Glutamatergic neuron (in vitro differentiated cells): Measurements from ENCODE around the gene SLC27A5. TPM values are rescaled to one million over a fixed set of nuclear protein-coding genes. Genes with fewer than 3 reads are reported as not detected.
"Not testable (repeated sequence)": the region's sequence is repeated elsewhere in the genome, so short reads cannot be mapped to it uniquely, and the experiment has no call there.

Source experiments
- DNase-seq: peaks from one replicate; pipeline ENCODE4 v3.0.0; 2022
- H3K27ac Mint-ChIP-seq: one replicate; pipeline ENCODE4 v1.8.0; 2020; ENCODE audit warnings: mild to moderate bottlenecking, mixed read lengths, inconsistent platforms; ENCODE audit not compliant: unreplicated experiment
- H3K27me3 Mint-ChIP-seq: one replicate; pipeline ENCODE4 v1.8.0; 2020; ENCODE audit warnings: mild to moderate bottlenecking, moderate library complexity, mixed read lengths, inconsistent platforms; ENCODE audit not compliant: unreplicated experiment
- H3K36me3 Mint-ChIP-seq: one replicate; pipeline ENCODE4 v1.8.0; 2020; ENCODE audit warnings: mild to moderate bottlenecking, mixed read lengths, inconsistent platforms; ENCODE audit not compliant: unreplicated experiment
- H3K4me1 Mint-ChIP-seq: one replicate; pipeline ENCODE4 v1.8.0; 2020; ENCODE audit warnings: mild to moderate bottlenecking, low read depth, mixed read lengths, inconsistent platforms; ENCODE audit not compliant: unreplicated experiment
- H3K4me3 Mint-ChIP-seq: one replicate; pipeline ENCODE4 v1.8.0; 2020; ENCODE audit warnings: mild to moderate bottlenecking, mixed read lengths, inconsistent platforms; ENCODE audit not compliant: unreplicated experiment
- H3K9me3 Mint-ChIP-seq: one replicate; pipeline ENCODE4 v1.8.0; 2020; ENCODE audit warnings: mild to moderate bottlenecking, moderate library complexity, mixed read lengths, inconsistent platforms; ENCODE audit not compliant: unreplicated experiment
- CTCF ChIP-seq: fragments of 200-600 bp; sonication (generic); IDR thresholded peaks from one replicate; pipeline ENCODE4 v1.5.0; 2021; ENCODE audit not compliant: partially characterized antibody, unreplicated experiment
- total RNA-seq: library from RNA; stranded (reverse); fragmentation: NEBNext Ultra II Directional; extraction: Animal tissue kit (Norgen Biotek cat#: 25700); gene quantifications from one replicate; pipeline ENCODE4 v1.2.1, GENCODE V29; 2021; ENCODE audit not compliant: unreplicated experiment

Gene SLC27A5
- total RNA-seq, 1 donor from 2014 or later, result 7.4 TPM

GRCh38 chr19:58473775-58474174 is 38.0 kb downstream of the SLC27A5 start:
- Mint-ChIP-seq H3K4me3 (peak overlapping the region; percentile 57), H3K9me3 (peaks cover 9% of the 10 kb centered on the region), H3K27me3 (peaks cover 14% of the 10 kb centered on the region)

DNA sequence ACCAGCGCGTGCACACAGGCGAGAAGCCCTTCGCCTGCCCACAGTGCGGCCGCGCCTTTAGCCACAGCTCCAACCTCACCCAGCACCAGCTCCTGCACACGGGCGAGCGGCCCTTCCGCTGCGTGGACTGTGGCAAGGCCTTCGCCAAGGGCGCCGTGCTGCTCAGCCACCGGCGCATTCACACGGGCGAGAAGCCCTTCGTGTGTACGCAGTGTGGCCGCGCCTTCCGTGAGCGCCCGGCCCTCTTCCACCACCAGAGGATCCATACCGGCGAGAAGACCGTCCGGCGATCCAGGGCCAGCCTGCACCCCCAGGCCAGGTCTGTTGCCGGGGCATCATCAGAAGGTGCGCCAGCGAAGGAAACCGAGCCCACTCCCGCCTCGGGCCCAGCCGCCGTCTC is 40.1 kb downstream of the SLC27A5 start:
- DNase-seq, result no peak
- Mint-ChIP-seq H3K27me3 (peaks cover 16% of the 10 kb centered on the region), H3K4me1 (peaks cover 6% of the 10 kb centered on the region), H3K36me3 (no peaks in the 10 kb centered on the region), H3K27ac (no peak overlapping the region), H3K9me3 (peaks cover 7% of the 10 kb centered on the region), H3K4me3 (no peak overlapping the region)
- no peak for TF ChIP-seq CTCF

More at GRCh38 chr19:58473775-58474174, 38.0 kb downstream of the SLC27A5 start:
- Mint-ChIP-seq H3K27ac (no peak overlapping the region), H3K36me3 (no peaks in the 10 kb centered on the region), H3K4me1 (peaks cover 5% of the 10 kb centered on the region)
- no peak for TF ChIP-seq CTCF
- DNase-seq, result no peak

DNA sequence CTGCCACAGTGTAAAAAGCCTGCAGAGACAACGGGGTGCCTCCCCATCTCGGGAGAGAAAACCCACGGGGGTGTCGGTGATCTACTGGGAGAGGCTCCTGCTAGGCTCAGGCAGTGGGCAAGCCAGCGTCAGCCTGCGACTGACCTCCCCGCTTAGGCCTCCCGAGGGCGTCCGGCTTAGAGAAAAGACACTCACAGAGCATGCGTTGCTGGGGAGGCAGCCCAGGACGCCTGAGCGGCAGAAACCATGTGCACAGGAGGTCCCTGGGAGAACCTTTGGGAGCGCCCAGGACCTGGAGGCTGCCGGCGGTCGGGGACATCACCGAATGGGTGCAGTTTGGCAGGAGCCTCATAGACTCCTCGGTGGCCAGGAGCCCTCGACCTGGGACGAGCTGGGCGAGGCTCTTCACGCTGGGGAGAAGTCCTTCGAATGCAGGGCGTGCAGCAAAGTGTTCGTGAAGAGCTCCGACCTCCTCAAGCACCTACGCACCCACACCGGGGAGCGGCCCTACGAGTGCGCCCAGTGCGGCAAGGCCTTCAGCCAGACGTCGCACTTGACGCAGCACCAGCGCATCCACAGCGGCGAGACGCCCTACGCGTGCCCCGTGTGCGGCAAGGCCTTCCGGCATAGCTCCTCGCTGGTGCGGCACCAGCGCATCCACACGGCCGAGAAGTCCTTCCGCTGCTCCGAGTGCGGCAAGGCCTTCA is 40.8 kb downstream of the SLC27A5 start:
- not testable (repeated sequence) for H3K36me3 Mint-ChIP-seq, H3K4me3 Mint-ChIP-seq, H3K27ac Mint-ChIP-seq, H3K9me3 Mint-ChIP-seq, H3K4me1 Mint-ChIP-seq, DNase-seq
- H3K27me3 Mint-ChIP-seq, result peaks cover 15% of the 10 kb centered on the region

DNA sequence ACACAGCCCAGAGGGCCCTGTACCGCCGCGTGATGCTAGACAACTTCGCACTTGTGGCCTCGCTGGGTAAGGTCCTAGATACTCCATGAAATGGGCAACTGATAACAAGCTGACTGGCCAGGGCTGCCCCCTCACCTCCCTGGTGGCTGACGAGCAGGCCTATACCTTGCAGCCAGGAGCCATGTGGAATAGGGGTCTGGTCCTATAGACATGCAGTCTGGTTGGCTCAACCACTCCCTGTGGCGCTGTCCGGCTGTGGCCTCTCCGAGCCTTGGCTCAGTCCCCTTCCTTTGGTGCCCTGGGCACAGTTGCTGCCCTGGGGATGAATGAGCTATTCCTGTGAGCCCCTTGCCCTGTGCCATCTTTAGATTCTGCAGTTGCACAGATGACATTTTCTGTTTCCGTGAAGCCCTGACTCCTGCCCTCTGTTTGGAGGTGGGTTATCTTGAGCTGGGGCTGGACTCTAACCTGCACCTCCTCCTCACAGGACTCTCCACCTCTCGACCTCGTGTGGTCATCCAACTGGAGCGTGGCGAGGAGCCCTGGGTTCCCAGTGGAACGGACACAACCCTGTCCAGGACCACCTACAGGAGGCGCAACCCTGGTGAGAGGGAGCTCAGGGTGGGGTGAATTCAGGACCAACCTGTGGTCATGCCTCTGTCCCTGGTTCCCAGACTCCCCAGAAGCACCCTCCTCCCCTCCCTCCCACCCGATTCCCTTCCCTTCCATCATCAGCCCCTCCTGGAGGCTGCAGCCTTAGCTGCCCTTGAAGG is 42.4 kb downstream of the SLC27A5 start:
- peaks cover 4% of the 10 kb centered on the region for H3K9me3 Mint-ChIP-seq
- peaks cover 5% of the 10 kb centered on the region for H3K4me1 Mint-ChIP-seq
- TF ChIP-seq CTCF, result no peak
- no peak overlapping the region for H3K27ac Mint-ChIP-seq
- no peak for DNase-seq
- H3K36me3 Mint-ChIP-seq, result no peaks in the 10 kb centered on the region
- H3K27me3 Mint-ChIP-seq, result peaks cover 11% of the 10 kb centered on the region
- no peak overlapping the region for H3K4me3 Mint-ChIP-seq

DNA sequence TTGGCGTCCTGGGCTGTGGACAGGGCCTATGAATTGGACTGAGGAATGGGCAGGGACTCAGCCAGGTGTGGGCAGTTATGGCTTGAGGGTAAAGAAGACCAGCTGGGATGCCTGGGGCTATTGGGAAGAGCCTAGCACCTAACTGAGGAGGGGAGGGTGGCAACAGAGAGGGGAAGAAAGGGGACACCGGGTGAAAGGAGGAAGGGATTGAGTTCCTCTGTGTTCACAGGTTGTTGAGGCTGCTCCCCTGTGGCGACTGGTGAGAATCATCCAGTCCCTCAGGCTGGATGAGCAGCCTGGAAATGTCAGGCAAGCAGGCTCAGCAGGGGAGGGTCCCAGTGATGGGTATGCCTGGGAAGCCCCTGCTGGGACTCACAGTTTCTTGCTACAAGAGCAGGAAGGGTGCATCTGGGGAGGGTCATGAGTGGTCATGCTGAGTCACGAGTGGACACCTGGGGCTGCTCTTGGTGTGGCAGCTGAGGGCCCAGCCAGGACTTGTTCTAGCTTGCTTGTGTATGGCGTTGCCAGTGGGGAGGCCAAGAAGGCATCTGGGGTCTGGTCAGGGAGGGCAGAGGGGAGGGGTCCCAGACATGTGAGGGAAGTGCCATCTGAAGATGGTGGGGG is 43.5 kb downstream of the SLC27A5 start:
- Mint-ChIP-seq H3K9me3 (peaks cover 2% of the 10 kb centered on the region), H3K4me3 (peak overlapping the region; percentile 87), H3K4me1 (peaks cover 5% of the 10 kb centered on the region), H3K36me3 (no peaks in the 10 kb centered on the region), H3K27me3 (peaks cover 7% of the 10 kb centered on the region), H3K27ac (no peak overlapping the region)
- no peak for DNase-seq
- no peak for TF ChIP-seq CTCF
